ENCODE data around the gene RNASEH2A. TPM values are rescaled to one million over a fixed set of nuclear protein-coding genes. Genes with fewer than 3 reads are reported as not detected.
"Not testable (repeated sequence)": the region's sequence is repeated elsewhere in the genome, so short reads cannot be mapped to it uniquely, and the experiment has no call there.

The RNASEH2A gene
- total RNA-seq, 6 donors from 2014 or later, result 4.2 to 7.6 (median 5.6) TPM

GRCh38 chr19:12794971-12795381 is 11.4 kb upstream of the RNASEH2A start:
- peak overlapping the region; percentile 96 to 100 (median 98) for H3K27ac ChIP-seq
- no peaks in the 10 kb centered on the region for H3K9me3 ChIP-seq
- peak overlapping the region in 1 of 4 donors; percentile 96 for H3K4me3 ChIP-seq

GRCh38 chr19:12796146-12797071 is 10.0 kb upstream of the RNASEH2A start:
- Histone ChIP-seq H3K27me3 (no peaks in the 10 kb centered on the region), H3K9me3 (no peaks in the 10 kb centered on the region), H3K27ac (peak overlapping the region; percentile 36 to 99 (median 70)), H3K36me3 (peaks cover 0 to 31% (median 11%) of the 10 kb centered on the region in 4 donors), H3K4me1 (peaks cover 27 to 42% (median 36%) of the 10 kb centered on the region in 4 donors), H3K4me3 (peak overlapping the region in 1 of 4 donors; percentile 18)
- TF ChIP-seq POLR2A (IDR thresholded peaks at IDR 0.05) (peak in 2 of 4 donors; percentile 26 to 34), CTCF (IDR thresholded peaks at IDR 0.05) (peak; percentile 88 to 98 (median 98)), EP300 (IDR thresholded peaks at IDR 0.05) (no peak), POLR2AphosphoS5 (IDR thresholded peaks at IDR 0.05) (peak; percentile 6 to 68)
- ATAC-seq (ENCODE audit: low FRiP score in 2 of 2) (peak; percentile 45 to 76), DNase-seq (peak in 1 of 2 donors; percentile 83)
- 11% methylated on average over 16 to 18 of the region's 18 CpGs for WGBS, 2 donors

More at GRCh38 chr19:12794971-12795381, 11.4 kb upstream of the RNASEH2A start:
- TF ChIP-seq CTCF (IDR thresholded peaks at IDR 0.05) (no peak), EP300 (IDR thresholded peaks at IDR 0.05) (no peak), POLR2AphosphoS5 (IDR thresholded peaks at IDR 0.05) (no peak), POLR2A (IDR thresholded peaks at IDR 0.05) (no peak)
- Histone ChIP-seq H3K36me3 (peaks cover 0 to 27% (median 10%) of the 10 kb centered on the region in 4 donors), H3K27me3 (no peaks in the 10 kb centered on the region), H3K4me1 (peaks cover 25 to 37% (median 29%) of the 10 kb centered on the region in 4 donors)
- 89 to 97% methylated on average over 6 to 9 of the region's 9 CpGs for WGBS, 2 donors
- DNase-seq (no peak), ATAC-seq (ENCODE audit: low FRiP score in 2 of 2) (no peak)

- Histone ChIP-seq H3K4me3 (no peak overlapping the region), H3K27me3 (no peaks in the 10 kb centered on the region), H3K36me3 (peaks cover 0 to 30% (median 11%) of the 10 kb centered on the region in 4 donors), H3K9me3 (no peaks in the 10 kb centered on the region), H3K4me1 (peaks cover 32 to 48% (median 40%) of the 10 kb centered on the region in 4 donors), H3K27ac (peak overlapping the region in 1 of 4 donors; percentile 72)
- TF ChIP-seq EP300 (IDR thresholded peaks at IDR 0.05) (no peak), POLR2AphosphoS5 (IDR thresholded peaks at IDR 0.05) (no peak), POLR2A (IDR thresholded peaks at IDR 0.05) (no peak), CTCF (IDR thresholded peaks at IDR 0.05) (no peak)
- WGBS, 2 donors, result 87 to 94% methylated on average over 6 of the region's 6 CpGs
- DNase-seq, result no peak
- no peak for ATAC-seq (ENCODE audit: low FRiP score in 2 of 2)
These were observed 9.2 kb upstream of the RNASEH2A start for GRCh38 chr19:12797141-12797587.

- WGBS, 2 donors, result 96 to 97% methylated on average over 7 of the region's 7 CpGs
- not testable (repeated sequence) for H3K9me3 ChIP-seq; DNase-seq; H3K4me3 ChIP-seq; H3K27ac ChIP-seq; H3K27me3 ChIP-seq; ATAC-seq (ENCODE audit: low FRiP score in 2 of 2)
- Histone ChIP-seq H3K4me1 (peaks cover 36 to 52% (median 45%) of the 10 kb centered on the region in 4 donors), H3K36me3 (peaks cover 0 to 26% (median 11%) of the 10 kb centered on the region in 4 donors)
These were observed 8.8 kb upstream of the RNASEH2A start for GRCh38 chr19:12797607-12798006.

GRCh38 chr19:12799742-12800465 is 6.5 kb upstream of the RNASEH2A start:
- peak overlapping the region in 1 of 4 donors; percentile 67 for H3K4me3 ChIP-seq

More at GRCh38 chr19:12799742-12800465, 6.5 kb upstream of the RNASEH2A start:
- no peak for ATAC-seq (ENCODE audit: low FRiP score in 2 of 2)
- no peaks in the 10 kb centered on the region for H3K9me3 ChIP-seq
- H3K4me1 ChIP-seq, result peaks cover 28 to 41% (median 34%) of the 10 kb centered on the region in 4 donors
- no peak for DNase-seq
- H3K36me3 ChIP-seq, result peaks cover 0 to 20% (median 11%) of the 10 kb centered on the region in 4 donors
- no peak overlapping the region for H3K27ac ChIP-seq
- no peaks in the 10 kb centered on the region for H3K27me3 ChIP-seq
- TF ChIP-seq EP300 (IDR thresholded peaks at IDR 0.05), result no peak
- WGBS, 2 donors, result 89 to 95% methylated on average over 18 of the region's 18 CpGs

Data from upper lobe of left lung (tissue), 6 donors.